ENCODE measurements around the gene KRT75.

Gene KRT75

GRCh38 chr12:52434081-52434733 is at the start of gene KRT75 (continued):
- TF ChIP-seq, protein P1, sequence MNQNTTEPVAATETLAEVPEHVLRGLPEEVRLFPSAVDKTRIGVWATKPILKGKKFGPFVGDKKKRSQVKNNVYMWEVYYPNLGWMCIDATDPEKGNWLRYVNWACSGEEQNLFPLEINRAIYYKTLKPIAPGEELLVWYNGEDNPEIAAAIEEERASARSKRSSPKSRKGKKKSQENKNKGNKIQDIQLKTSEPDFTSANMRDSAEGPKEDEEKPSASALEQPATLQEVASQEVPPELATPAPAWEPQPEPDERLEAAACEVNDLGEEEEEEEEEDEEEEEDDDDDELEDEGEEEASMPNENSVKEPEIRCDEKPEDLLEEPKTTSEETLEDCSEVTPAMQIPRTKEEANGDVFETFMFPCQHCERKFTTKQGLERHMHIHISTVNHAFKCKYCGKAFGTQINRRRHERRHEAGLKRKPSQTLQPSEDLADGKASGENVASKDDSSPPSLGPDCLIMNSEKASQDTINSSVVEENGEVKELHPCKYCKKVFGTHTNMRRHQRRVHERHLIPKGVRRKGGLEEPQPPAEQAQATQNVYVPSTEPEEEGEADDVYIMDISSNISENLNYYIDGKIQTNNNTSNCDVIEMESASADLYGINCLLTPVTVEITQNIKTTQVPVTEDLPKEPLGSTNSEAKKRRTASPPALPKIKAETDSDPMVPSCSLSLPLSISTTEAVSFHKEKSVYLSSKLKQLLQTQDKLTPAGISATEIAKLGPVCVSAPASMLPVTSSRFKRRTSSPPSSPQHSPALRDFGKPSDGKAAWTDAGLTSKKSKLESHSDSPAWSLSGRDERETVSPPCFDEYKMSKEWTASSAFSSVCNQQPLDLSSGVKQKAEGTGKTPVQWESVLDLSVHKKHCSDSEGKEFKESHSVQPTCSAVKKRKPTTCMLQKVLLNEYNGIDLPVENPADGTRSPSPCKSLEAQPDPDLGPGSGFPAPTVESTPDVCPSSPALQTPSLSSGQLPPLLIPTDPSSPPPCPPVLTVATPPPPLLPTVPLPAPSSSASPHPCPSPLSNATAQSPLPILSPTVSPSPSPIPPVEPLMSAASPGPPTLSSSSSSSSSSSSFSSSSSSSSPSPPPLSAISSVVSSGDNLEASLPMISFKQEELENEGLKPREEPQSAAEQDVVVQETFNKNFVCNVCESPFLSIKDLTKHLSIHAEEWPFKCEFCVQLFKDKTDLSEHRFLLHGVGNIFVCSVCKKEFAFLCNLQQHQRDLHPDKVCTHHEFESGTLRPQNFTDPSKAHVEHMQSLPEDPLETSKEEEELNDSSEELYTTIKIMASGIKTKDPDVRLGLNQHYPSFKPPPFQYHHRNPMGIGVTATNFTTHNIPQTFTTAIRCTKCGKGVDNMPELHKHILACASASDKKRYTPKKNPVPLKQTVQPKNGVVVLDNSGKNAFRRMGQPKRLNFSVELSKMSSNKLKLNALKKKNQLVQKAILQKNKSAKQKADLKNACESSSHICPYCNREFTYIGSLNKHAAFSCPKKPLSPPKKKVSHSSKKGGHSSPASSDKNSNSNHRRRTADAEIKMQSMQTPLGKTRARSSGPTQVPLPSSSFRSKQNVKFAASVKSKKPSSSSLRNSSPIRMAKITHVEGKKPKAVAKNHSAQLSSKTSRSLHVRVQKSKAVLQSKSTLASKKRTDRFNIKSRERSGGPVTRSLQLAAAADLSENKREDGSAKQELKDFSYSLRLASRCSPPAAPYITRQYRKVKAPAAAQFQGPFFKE (tag by site-specific recombination; IDR thresholded peaks at IDR 0.05; ENCODE audit: borderline replicate concordance): no peak
- TF ChIP-seq SCRT1 (tag by site-specific recombination; IDR thresholded peaks at IDR 0.05; ENCODE audit: borderline replicate concordance): no peak
- no peak for TF ChIP-seq ZFP37 (tag by site-specific recombination; IDR thresholded peaks at IDR 0.05)
- no peak for TF ChIP-seq ZNF23 (tag by site-specific recombination; IDR thresholded peaks at IDR 0.05; ENCODE audit: borderline replicate concordance)
- TF ChIP-seq OSR2 (tag by site-specific recombination; IDR thresholded peaks at IDR 0.05): peak; percentile 27; the same call in 1 of the 2 replicates
- peak; percentile 69; the same call in 1 of the 2 replicates for TF ChIP-seq ZNF10 (tag by site-specific recombination; IDR thresholded peaks at IDR 0.05)
- TF ChIP-seq, protein P2, sequence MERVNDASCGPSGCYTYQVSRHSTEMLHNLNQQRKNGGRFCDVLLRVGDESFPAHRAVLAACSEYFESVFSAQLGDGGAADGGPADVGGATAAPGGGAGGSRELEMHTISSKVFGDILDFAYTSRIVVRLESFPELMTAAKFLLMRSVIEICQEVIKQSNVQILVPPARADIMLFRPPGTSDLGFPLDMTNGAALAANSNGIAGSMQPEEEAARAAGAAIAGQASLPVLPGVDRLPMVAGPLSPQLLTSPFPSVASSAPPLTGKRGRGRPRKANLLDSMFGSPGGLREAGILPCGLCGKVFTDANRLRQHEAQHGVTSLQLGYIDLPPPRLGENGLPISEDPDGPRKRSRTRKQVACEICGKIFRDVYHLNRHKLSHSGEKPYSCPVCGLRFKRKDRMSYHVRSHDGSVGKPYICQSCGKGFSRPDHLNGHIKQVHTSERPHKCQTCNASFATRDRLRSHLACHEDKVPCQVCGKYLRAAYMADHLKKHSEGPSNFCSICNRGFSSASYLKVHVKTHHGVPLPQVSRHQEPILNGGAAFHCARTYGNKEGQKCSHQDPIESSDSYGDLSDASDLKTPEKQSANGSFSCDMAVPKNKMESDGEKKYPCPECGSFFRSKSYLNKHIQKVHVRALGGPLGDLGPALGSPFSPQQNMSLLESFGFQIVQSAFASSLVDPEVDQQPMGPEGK (tag by site-specific recombination; IDR thresholded peaks at IDR 0.05): peak; percentile 87
- no peak for TF ChIP-seq KLF1 (tag by site-specific recombination; IDR thresholded peaks at IDR 0.05)
- peak; percentile 94 for TF ChIP-seq ZNF629 (tag by site-specific recombination; IDR thresholded peaks at IDR 0.05)
- no peak for TF ChIP-seq ZIC2 (tag by site-specific recombination; IDR thresholded peaks at IDR 0.05)
- no peak for TF ChIP-seq ZNF37A (tag by site-specific recombination; IDR thresholded peaks at IDR 0.05)
- TF ChIP-seq ZNF202 (tag by site-specific recombination; IDR thresholded peaks at IDR 0.05; ENCODE audit: borderline replicate concordance): no peak
- no peak for TF ChIP-seq ZNF785 (tag by site-specific recombination; IDR thresholded peaks at IDR 0.05)
- TF ChIP-seq, protein P3, sequence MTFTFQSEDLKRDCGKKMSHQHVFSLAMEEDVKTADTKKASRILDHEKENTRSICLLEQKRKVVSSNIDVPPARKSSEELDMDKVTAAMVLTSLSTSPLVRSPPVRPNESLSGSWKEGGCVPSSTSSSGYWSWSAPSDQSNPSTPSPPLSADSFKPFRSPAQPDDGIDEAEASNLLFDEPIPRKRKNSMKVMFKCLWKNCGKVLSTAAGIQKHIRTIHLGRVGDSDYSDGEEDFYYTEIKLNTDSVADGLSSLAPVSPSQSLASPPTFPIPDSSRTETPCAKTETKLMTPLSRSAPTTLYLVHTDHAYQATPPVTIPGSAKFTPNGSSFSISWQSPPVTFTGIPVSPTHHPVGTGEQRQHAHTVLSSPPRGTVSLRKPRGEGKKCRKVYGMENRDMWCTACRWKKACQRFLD (tag by site-specific recombination; IDR thresholded peaks at IDR 0.05): no peak
- no peak for TF ChIP-seq ZNF311 (tag by site-specific recombination; IDR thresholded peaks at IDR 0.05; ENCODE audit: borderline replicate concordance)
- TF ChIP-seq, protein P4, sequence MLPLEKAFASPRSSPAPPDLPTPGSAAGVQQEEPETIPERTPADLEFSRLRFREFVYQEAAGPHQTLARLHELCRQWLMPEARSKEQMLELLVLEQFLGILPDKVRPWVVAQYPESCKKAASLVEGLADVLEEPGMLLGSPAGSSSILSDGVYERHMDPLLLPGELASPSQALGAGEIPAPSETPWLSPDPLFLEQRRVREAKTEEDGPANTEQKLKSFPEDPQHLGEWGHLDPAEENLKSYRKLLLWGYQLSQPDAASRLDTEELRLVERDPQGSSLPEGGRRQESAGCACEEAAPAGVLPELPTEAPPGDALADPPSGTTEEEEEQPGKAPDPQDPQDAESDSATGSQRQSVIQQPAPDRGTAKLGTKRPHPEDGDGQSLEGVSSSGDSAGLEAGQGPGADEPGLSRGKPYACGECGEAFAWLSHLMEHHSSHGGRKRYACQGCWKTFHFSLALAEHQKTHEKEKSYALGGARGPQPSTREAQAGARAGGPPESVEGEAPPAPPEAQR (tag by site-specific recombination; IDR thresholded peaks at IDR 0.05): no peak
- TF ChIP-seq ZNF514 (tag by site-specific recombination; IDR thresholded peaks at IDR 0.05): no peak
- TF ChIP-seq ZNF426 (tag by site-specific recombination; IDR thresholded peaks at IDR 0.05): no peak
- TF ChIP-seq ZNF610 (tag by site-specific recombination; IDR thresholded peaks at IDR 0.05; ENCODE audit: borderline replicate concordance): no peak
- peak; percentile 93 for TF ChIP-seq ZNF366 (tag by site-specific recombination; conservative IDR thresholded peaks at IDR 0.05)
- no peak for TF ChIP-seq HOXC10 (CRISPR knock-in tag; IDR thresholded peaks at IDR 0.05)
- no peak for TF ChIP-seq ZNF48 (tag by site-specific recombination; IDR thresholded peaks at IDR 0.05)
- TF ChIP-seq, protein P5, sequence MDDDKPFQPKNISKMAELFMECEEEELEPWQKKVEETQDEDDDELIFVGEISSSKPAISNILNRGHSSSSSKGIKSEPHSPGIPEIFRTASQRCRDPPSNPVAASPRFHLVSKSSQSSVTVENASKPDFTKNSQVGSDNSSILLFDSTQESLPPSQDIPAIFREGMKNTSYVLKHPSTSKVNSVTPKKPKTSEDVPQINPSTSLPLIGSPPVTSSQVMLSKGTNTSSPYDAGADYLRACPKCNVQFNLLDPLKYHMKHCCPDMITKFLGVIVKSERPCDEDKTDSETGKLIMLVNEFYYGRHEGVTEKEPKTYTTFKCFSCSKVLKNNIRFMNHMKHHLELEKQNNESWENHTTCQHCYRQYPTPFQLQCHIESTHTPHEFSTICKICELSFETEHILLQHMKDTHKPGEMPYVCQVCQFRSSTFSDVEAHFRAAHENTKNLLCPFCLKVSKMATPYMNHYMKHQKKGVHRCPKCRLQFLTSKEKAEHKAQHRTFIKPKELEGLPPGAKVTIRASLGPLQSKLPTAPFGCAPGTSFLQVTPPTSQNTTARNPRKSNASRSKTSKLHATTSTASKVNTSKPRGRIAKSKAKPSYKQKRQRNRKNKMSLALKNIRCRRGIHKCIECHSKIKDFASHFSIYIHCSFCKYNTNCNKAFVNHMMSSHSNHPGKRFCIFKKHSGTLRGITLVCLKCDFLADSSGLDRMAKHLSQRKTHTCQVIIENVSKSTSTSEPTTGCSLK (tag by site-specific recombination; IDR thresholded peaks at IDR 0.05): no peak
- peak; percentile 84; the same call in 1 of the 2 replicates for TF ChIP-seq ZNF660 (tag by site-specific recombination; IDR thresholded peaks at IDR 0.05)
- no peak for TF ChIP-seq ZNF549 (tag by site-specific recombination; IDR thresholded peaks at IDR 0.05)
- peak; percentile 55 for TF ChIP-seq GLIS2 (tag by site-specific recombination; IDR thresholded peaks at IDR 0.05)

All from HEK293 (cell line).